K562 (cell line): Measurements from ENCODE around the gene MLLT3. TPM values are rescaled to one million over a fixed set of nuclear protein-coding genes. Genes with fewer than 3 reads are reported as not detected.

Source experiments
- ATAC-seq: fragments of 200-7000 bp; cut with Tn5 transposase; 3 replicates; pipeline ENCODE4 v1.9.1; 2020; ENCODE audit warnings: moderate library complexity
- BruUV-seq: library from RNA; stranded (reverse); fragments of 400-500 nt; replicated peaks from 2 replicates; lab custom pipeline; 2021; lab: Mats Ljungman, UMichigan
- CTCF ChIA-PET: fragments of 300-600 bp; formaldehyde crosslinking; extraction: SDS; loops from one replicate; lab custom pipeline; 2021; ENCODE audit warnings: low intra/inter-chr PET ratio; lab: Yijun Ruan, JAX
- POLR2A ChIA-PET: fragments of 300-600, 350-650 bp; sonication (Branson Sonifier 250); formaldehyde crosslinking; extraction: SDS; loops from one replicate; lab custom pipeline; 2021; ENCODE audit warnings: antibody characterized with exemption, inconsistent platforms; lab: Yijun Ruan, JAX
- DNase-seq, 4 experiments: peaks; one replicate each; pipeline versions ENCODE4 v3.0.0 to v3.0.0-alpha.2; 2011 to 2018; ENCODE audit warnings: low spot score in 3 of 4, mixed read lengths in 3 of 4; ENCODE audit errors: extremely low read depth in 1 of 4
- FAIRE-seq: peaks from 2 replicates; lab custom pipeline; 2011; peaks lifted over from hg19 to GRCh38; lab: Jason Lieb, UNC
- H2AFZ ChIP-seq: 2 replicates; pipeline ENCODE4 v1.6.0; 2011; ENCODE audit warnings: low read depth, low read length, control low read depth, inconsistent platforms
- H3K27ac ChIP-seq: fragments of 200-600 bp; 3 replicates; pipeline ENCODE4 v1.8.0; 2011; ENCODE audit warnings: low read depth, mild to moderate bottlenecking, control low read depth, inconsistent platforms, low read length, moderate library complexity, mixed read lengths; ENCODE audit errors: extremely low read depth
- H3K27me3 ChIP-seq, 2 experiments: fragments of 300-600 bp in 1 of 2; 2 replicates in 1 of 2; 3 replicates in 1 of 2; pipeline versions ENCODE4 v1.6.0 to v1.8.0; 2011; ENCODE audit warnings: inconsistent platforms in 2 of 2, low read length in 2 of 2, mild to moderate bottlenecking in 1 of 2, mixed read lengths in 1 of 2, moderate library complexity in 1 of 2; ENCODE audit not compliant: control insufficient read depth in 2 of 2, insufficient read depth in 2 of 2
- H3K36me3 ChIP-seq: fragments of 300-600 bp; 3 replicates; pipeline ENCODE4 v1.8.0; 2011; ENCODE audit warnings: mild to moderate bottlenecking, low read length, inconsistent platforms; ENCODE audit not compliant: control insufficient read depth, insufficient read depth
- H3K4me1 ChIP-seq, 2 experiments: fragments of 200-600 bp in 1 of 2; replicated peaks in 1 of 2; 2 replicates in 1 of 2; 3 replicates in 1 of 2; pipeline versions ENCODE4 v1.5.1 to v1.8.0; 2011; ENCODE audit warnings: inconsistent platforms in 2 of 2, low read length in 2 of 2, mild to moderate bottlenecking in 1 of 2, mixed read lengths in 1 of 2, moderate library complexity in 1 of 2; ENCODE audit not compliant: control insufficient read depth in 2 of 2, insufficient read depth in 2 of 2
- H3K4me2 ChIP-seq: 2 replicates; pipeline ENCODE4 v1.6.1; 2011; ENCODE audit warnings: low read length, control low read depth, inconsistent platforms, mixed read lengths; ENCODE audit not compliant: insufficient read depth
- H3K4me3 ChIP-seq: fragments of 200-600 bp; sonication (generic), shearing (Covaris generic); 2 replicates; pipeline ENCODE4 v1.5.1; 2016; ENCODE audit warnings: control low read depth, inconsistent platforms
- H3K79me2 ChIP-seq: fragments of 200-600 bp; 3 replicates; pipeline ENCODE4 v1.8.0; 2011; ENCODE audit warnings: low read length, inconsistent platforms; ENCODE audit not compliant: control insufficient read depth, insufficient read depth
- H3K9ac ChIP-seq, 2 experiments: 2 replicates each; pipeline versions ENCODE4 v1.6.0 to v1.6.1; 2011; ENCODE audit warnings: low read depth in 2 of 2, low read length in 2 of 2, control low read depth in 1 of 2, inconsistent platforms in 1 of 2, mild to moderate bottlenecking in 1 of 2, mixed read lengths in 1 of 2; ENCODE audit not compliant: insufficient read depth in 1 of 2
- H3K9me1 ChIP-seq: one replicate; pipeline ENCODE4 v1.6.0; 2011; ENCODE audit warnings: inconsistent platforms, mild to moderate bottlenecking, low read length, moderate library complexity; ENCODE audit not compliant: control insufficient read depth, insufficient read depth
- H3K9me3 ChIP-seq: replicated peaks from 2 replicates; pipeline ENCODE4 v1.5.1; 2011; ENCODE audit warnings: low read depth, low read length, inconsistent platforms; ENCODE audit not compliant: control insufficient read depth, insufficient read depth
- H4K20me1 ChIP-seq: replicated peaks from 2 replicates; pipeline ENCODE4 v1.6.1; 2011; ENCODE audit warnings: low read length, inconsistent platforms, mixed read lengths; ENCODE audit not compliant: control insufficient read depth, insufficient read depth
- HDGF ChIP-seq: fragments of 450-650 bp; IDR thresholded peaks from 2 replicates; pipeline ENCODE4 v1.6.1; 2016
- ZNF143 ChIP-seq: sonication (generic); formaldehyde crosslinking; IDR thresholded peaks from 2 replicates; pipeline ENCODE4 v1.9.0; 2022; ENCODE audit warnings: mild to moderate bottlenecking, missing genetic modification reagents
- WGBS: fragments of 100-300 bp; shearing (Covaris generic); methylation state at CpG from one replicate; pipeline ENCODE4 v1.1.6; 2016; ENCODE audit warnings: low coverage, mixed read lengths; ENCODE audit not compliant: insufficient coverage; ENCODE audit errors: missing lambda C conversion rate; 5-methylcytosine and 5-hydroxymethylcytosine counted together
- in situ Hi-C: fragments of 300-500 bp; cut with MboI; formaldehyde crosslinking; loops from 4 replicates; pipeline ENCODE4 v1.15.0; 2018; ENCODE audit warnings: inconsistent platforms, mixed read lengths
- intact Hi-C: fragments of 100-400 bp; cut with micrococcal nuclease; formaldehyde crosslinking; loops from 2 replicates; pipeline ENCODE4 v1.14.2; 2022
- polyA plus RNA-seq, 8 experiments: library from polyadenylated mRNA; depleted of rRNA in 4 of 8; stranded (reverse) in 5 of 8; unstranded in 3 of 8; fragments of >200 nt; fragmentation: Nextera tagmentation in 2 of 8; fragmentation: Illumina TruSeq in 1 of 8; extraction: Ambion mirVana in 2 of 8; extraction: Trizol in 1 of 8; gene quantifications; 2 replicates each; pipeline versions ENCODE4 v1.2.1 to v1.2.3, GENCODE V29; 2011 to 2014; ENCODE audit warnings: inconsistent platforms in 1 of 8, missing spikeins in 1 of 8
- total RNA-seq, 7 experiments: library from RNA; depleted of rRNA in 6 of 7; stranded (reverse); fragments of >200 nt in 6 of 7; fragmentation: Illumina TruSeq in 2 of 7; extraction: Trizol in 2 of 7; gene quantifications; 2 replicates each; pipeline versions ENCODE4 v1.2.1 to v1.2.3, GENCODE V29; 2011 to 2021; ENCODE audit warnings: low replicate concordance in 1 of 7
- TF ChIP-seq, protein P1 (sequence below), 2 experiments: IDR thresholded peaks; 2 replicates each; pipeline ENCODE4 v1.6.1; 2012; ENCODE audit warnings: improper control_type of control experiment in 2 of 2, low read depth in 2 of 2, low read length in 2 of 2, borderline replicate concordance in 1 of 2
- TF ChIP-seq, protein P2 (sequence below): sonication (generic); formaldehyde crosslinking; IDR thresholded peaks from 2 replicates; pipeline ENCODE4 v1.5.0; 2020; ENCODE audit warnings: missing genetic modification reagents

Gene MLLT3
- total and polyA plus RNA-seq, 9 of the 15 experiments (the other 6 are each of a cell fraction or from before 2014, with no cell fraction given), result 0.07 to 0.42 (median 0.22) TPM; not detected in 4

DNA sequence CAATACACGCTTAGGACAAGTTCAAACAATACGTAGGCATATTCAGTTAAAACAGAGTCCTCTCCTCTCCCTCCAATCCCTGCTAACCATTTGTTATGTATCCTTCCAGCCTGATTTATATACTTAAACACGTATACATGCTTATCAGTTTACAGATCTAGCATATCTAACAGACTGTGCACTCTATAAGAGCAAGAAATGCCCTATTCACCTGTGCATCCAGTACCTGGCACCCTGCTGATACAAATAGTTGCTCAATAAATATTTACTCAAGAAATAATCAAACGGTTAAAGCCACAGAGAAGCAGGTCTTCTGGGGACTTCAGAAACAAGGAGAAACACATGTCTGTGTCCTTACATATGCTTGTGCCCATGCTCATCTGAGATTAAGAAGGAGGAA is 55.9 kb downstream of the MLLT3 start:
- no peak overlapping the region for H3K27ac ChIP-seq
- no TSS peak for BruUV-seq
- no peak overlapping the region for H3K4me2 ChIP-seq
- intact Hi-C loops, result no loop called here
- 3% methylated on average over 4 of the region's 4 CpGs for WGBS
- CTCF ChIA-PET, result no interaction called here
- DNase-seq, result no peak
- no peak overlapping the region for H3K9ac ChIP-seq
- no peaks in the 10 kb centered on the region for H3K36me3 ChIP-seq
- TF ChIP-seq, protein P1, sequence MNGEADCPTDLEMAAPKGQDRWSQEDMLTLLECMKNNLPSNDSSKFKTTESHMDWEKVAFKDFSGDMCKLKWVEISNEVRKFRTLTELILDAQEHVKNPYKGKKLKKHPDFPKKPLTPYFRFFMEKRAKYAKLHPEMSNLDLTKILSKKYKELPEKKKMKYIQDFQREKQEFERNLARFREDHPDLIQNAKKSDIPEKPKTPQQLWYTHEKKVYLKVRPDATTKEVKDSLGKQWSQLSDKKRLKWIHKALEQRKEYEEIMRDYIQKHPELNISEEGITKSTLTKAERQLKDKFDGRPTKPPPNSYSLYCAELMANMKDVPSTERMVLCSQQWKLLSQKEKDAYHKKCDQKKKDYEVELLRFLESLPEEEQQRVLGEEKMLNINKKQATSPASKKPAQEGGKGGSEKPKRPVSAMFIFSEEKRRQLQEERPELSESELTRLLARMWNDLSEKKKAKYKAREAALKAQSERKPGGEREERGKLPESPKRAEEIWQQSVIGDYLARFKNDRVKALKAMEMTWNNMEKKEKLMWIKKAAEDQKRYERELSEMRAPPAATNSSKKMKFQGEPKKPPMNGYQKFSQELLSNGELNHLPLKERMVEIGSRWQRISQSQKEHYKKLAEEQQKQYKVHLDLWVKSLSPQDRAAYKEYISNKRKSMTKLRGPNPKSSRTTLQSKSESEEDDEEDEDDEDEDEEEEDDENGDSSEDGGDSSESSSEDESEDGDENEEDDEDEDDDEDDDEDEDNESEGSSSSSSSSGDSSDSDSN (IDR thresholded peaks at IDR 0.05; ENCODE audit: borderline replicate concordance in 1 of 2, low read depth in 2 of 2, low read length in 2 of 2), result no peak
- TF ChIP-seq HDGF, result no peak
- TF ChIP-seq, protein P2, sequence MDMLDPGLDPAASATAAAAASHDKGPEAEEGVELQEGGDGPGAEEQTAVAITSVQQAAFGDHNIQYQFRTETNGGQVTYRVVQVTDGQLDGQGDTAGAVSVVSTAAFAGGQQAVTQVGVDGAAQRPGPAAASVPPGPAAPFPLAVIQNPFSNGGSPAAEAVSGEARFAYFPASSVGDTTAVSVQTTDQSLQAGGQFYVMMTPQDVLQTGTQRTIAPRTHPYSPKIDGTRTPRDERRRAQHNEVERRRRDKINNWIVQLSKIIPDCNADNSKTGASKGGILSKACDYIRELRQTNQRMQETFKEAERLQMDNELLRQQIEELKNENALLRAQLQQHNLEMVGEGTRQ (CRISPR knock-in tag), result no peak
- no peak for TF ChIP-seq ZNF143 (CRISPR knock-in tag)
- TF ChIP-seq, all 486 proteins: peak for 0
- H3K4me3 ChIP-seq, result no peak overlapping the region
- H3K79me2 ChIP-seq, result no peaks in the 10 kb centered on the region
- POLR2A ChIA-PET, result no interaction called here
- H3K4me1 ChIP-seq, result no peaks in the 10 kb centered on the region
- H3K27me3 ChIP-seq, result no peaks in the 10 kb centered on the region
- no peaks in the 10 kb centered on the region for H4K20me1 ChIP-seq
- no peaks in the 10 kb centered on the region for H3K9me1 ChIP-seq
- H3K9me3 ChIP-seq, result no peaks in the 10 kb centered on the region
- in situ Hi-C loops, result no loop called here
- ATAC-seq (no peak), FAIRE-seq (no peak)
- H2AFZ ChIP-seq, result no peak overlapping the region
